ENCODE measurements around the gene OTUD3.
"Not testable (repeated sequence)": the region's sequence is repeated elsewhere in the genome, so short reads cannot be mapped to it uniquely, and the experiment has no call there.

Gene OTUD3

DNA sequence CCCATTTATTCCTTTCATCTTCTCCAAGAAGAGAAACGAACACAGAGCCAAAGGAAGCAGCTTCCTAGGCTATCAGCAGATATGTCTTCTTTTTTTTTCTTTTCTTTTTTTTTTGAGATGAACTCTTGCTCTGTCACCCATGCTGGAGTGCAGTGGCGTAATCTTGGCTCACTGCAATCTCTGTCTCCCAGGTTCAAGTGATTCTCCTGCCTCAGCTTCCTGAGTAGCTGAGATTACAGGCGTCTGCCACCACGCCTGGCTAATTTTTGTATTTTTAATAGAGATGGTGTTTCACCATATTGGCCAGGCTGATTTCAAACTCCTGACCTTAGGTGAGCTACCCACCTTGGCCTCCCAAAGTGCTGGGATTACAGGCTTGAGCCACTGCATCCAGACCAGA is 13.6 kb upstream of the OTUD3 start:
- DNase-seq (ENCODE audit: low read depth), result not testable (repeated sequence)

DNA sequence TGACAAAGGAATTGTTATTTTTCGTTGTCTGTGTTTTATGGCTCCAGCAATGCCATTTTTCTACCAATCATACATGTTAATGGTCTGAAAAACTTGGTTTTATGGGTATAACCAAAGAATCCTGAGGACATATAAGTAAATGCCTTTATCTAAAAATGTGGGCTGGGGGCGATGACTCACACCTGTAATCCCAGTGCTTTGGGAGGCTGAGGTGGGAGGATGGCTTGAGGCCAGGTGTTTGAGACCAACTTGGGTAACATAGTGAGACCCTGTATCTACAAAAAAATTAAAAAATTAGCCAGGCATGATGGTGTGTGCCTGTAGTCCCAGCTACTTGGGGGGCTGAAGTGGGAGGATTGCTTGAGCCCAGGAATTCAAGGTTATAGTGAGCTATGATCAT is 12.7 kb upstream of the OTUD3 start:
- not testable (repeated sequence) for DNase-seq (ENCODE audit: low read depth)

DNA sequence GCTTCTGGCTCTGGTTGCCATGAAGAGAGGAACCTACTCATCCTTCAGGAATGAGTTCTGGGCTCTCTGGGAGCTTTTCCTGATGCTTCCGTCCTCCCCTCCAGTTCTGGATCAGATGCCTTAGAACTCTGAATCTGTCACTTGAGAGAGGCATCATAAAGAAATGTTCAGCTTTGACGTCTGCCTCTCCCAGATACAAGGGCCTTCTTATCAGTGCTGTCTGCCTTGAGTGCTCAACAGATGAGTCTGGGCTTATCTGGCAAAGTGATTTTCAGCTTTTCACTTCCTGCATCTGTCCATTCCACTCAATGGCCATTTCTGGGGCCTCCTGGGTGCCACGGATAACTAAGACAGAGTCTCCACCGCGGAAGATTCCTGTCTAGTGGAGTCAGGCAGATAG is 12.3 kb upstream of the OTUD3 start:
- peak; percentile 40 for DNase-seq (ENCODE audit: low read depth)

DNA sequence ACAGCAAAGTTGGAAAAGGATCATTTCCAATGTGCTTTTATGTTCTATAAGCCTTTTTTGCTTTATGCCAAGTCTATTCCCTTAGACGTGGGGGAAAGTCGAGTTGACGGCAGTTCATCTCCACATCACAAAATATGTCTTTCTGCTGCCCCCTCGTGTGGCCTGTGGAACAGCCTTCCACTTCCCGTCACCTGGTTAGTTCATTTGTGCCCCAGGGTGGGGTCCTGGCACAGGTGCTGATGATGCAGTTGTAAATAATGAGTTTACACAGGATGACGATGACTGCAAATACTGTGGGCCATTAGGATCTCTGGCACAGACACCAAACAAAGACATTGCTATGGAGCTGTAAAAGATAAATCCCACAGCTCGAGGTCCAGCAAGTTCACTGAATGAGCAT is 10.0 kb upstream of the OTUD3 start:
- no peak for DNase-seq (ENCODE audit: low read depth)

DNA sequence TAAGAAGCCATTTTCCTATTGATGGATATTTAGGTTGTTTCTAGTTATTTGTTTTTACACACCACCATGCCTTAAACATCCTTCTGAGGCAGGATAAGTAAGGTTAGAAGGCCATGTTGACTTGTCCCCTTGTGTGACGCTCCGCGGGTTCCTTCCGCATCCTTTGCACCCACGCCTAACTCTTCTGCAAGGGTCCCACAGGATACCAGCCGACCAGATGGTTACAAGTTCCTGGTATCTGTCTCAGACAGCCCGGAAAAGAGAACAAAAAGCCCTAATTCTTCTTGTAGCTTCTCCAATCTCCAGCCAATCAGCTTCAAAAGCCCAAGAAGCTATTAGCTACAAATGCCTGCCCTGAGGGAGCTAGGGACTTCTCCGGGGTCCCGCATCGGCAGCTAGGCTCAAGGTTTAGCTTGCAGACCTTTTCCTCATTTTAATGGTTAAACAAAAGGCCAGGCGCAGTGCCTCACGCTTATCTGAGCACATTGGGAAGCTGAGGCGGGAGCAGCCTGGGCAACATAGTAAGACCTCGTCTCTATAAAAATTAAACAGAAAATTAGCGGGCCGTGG is 4.9 kb upstream of the OTUD3 start:
- DNase-seq (ENCODE audit: low read depth), result no peak

DNA sequence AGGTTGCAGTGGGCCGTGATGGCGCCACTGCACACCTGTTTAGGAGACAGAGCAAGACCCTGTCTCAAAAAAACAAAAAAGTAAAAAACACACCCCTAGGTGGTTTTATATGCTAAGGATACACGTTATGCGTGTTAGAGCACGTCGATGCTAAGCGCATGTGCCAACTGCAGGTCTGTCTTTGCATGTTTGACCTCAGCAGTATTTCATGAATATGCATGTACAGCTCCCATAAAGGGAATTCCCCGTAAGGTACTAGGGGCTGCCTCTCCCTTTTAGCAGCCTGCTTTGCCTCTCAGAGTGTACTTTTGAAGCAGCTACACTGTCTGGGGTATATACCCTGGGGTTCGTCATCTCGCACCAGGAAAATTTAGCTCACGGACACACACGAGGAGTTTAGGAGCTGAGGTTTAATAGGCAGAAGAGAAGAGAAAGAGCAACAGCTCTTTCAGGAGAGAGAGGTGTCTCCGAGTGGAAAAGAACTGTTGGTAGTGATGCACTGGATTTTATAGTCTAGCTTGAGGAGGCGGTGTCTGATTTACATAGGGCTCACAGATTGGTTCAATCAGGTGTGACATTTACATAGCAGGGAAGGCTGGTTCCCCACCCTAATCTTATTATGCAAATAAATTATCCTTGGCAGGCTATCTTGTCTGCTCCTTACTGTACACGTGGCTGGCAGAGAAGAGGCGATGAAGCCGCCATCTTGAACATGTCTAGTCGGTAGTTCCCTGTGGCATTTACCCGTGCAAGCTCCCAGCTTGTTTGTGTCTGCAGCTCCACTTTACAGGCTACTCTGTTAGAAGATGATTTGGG is 4.2 kb upstream of the OTUD3 start:
- no peak for DNase-seq (ENCODE audit: low read depth)

DNA sequence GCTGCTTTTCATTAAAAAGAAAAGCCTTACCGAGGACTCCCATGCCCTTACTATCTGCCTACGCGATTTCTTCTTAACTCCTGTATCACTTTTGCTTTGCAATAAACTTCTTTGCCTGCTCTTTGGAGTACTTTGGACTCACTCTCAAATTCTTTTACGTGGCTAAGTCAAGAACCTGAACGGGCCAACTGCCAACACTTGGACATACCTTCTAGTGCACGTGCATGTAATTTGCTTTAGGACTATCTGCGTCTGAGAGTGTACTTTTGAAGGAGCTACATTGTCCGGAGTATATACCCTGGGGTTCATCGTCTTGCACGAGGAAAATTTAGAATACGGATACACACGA is 3.6 kb upstream of the OTUD3 start:
- no peak for DNase-seq (ENCODE audit: low read depth)

DNA sequence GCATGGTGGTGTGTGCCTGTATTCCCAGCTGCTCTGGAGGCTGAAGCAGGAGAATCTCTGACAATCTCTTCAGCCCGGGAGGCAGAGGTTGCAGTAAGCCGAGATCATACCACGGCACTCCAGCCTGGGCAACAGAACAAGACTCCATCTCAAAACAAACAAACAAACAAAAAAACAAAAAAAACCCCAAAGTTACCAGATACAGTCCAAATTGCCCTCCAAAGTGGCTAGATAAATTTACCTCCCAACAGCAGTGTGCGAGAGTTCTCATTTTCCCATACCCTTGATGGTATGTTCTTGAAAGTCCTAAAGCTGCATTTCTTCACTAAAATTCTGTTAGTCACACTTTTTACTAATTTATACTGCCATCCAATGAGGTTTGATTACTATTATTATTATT is 3.0 kb upstream of the OTUD3 start:
- DNase-seq (ENCODE audit: low read depth), result no peak

DNA sequence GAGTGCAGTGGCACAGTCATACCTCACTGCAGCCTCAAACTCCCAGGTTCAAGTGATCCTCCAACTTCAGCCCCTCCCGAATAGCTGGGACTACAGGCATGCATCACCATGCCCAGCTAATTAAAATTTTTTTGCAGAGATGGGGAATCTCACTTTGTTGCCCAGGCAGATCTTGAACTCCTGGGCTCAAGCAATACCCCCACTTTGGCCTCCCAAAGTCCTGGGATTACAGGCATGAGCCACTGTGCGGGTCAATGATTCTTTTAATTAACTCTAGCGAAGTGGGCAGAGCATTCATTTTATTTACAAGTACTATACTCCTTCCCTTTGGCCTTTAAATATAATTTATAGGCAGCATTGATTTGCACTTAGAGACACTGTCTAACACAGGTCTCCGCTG is 2.5 kb upstream of the OTUD3 start:
- no peak for DNase-seq (ENCODE audit: low read depth)

DNA sequence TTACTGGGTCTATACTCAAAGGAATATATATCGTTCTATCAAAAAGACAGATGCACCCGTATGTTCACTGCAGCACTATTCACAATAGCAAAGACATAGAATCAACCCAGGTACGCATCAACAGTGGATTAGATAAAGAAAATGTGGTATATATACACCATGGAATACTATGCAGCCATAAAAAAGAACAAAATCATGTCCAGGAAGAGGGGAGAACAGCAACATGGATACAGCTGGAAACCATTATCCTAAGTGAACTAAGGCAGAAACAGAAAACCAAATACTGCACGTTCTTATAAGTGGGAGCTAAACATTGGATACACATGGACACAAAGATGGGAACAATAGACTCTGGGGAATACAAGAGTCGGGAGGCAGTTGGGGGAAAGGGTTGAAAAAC is 1.4 kb upstream of the OTUD3 start:
- DNase-seq (ENCODE audit: low read depth), result not testable (repeated sequence)

DNA sequence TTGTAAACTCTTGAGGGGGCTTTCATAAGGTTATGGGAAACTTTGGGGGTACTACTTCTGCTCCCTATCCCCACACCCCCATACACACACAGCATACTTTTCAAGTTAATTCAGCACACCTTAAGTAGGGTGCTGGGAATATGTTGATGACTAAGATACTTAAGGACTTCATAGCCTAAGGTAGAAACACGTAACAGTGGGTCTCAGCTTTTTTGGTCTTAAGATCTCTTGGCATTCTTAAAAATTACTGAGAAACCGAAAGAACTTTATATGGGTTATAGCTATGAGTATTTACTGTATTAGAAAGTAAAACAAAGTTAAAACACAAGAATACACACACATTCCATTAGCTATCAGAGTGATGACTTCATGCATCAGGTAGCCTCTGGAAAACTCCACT is 2.1 kb downstream of the OTUD3 start:
- DNase-seq (ENCODE audit: low read depth), result no peak

DNA sequence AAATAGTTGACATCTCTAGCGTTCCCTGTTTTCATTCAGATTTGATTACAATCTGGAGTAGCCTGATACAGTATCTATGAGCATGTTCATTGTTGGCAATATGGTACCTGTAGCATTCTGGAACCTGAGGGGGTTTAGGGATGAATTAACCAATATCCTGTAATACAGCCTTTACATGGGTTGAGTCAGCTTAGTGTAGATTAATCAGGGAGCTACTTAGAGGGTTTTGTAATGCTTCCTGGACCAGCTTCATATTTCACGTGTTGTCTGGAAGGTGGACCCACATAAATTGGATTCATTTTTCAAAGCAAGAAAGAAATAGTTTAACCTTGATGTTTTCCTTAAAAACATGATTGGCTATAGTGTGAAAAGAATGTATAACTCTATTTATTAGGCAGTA is 3.6 kb downstream of the OTUD3 start:
- DNase-seq (ENCODE audit: low read depth), result no peak

DNA sequence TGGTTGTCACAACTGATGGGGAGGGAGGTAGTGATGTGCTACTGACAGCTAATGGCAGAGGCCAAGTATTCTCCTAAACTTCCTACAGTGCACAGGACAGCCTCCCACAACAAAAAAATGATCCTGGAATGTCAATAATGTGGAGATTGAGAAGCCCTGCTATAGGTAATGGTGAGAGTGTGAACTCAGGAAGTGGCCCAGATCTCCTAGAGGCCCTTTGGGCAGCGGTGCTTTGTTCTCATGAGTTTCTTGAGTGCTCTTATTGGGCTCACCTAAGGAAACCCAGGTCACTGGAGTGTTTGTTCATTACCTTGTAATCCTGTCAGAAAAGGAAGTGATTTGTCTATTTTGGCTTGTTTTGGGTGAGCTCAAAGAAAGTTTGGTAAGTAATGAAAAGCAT is 5.9 kb downstream of the OTUD3 start:
- DNase-seq (ENCODE audit: low read depth), result no peak

DNA sequence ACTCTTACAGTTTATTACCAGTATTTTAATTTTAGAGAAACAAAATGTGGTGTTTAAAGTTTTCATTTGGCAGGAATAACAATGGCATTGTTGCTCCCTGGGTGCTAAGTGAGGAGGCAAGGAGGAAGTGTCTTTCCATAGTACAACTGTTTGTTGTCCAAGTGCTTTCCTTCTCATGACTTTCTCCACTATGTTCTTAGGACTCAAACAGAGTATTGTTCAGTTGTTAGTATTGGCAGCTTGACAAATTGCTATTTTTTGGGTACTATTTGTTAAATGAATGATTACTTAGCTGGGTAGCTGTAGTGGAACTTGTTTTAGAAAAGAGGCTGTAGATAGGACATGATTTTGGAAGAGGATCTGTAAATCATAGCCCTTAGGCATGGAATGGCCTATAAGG is 7.5 kb downstream of the OTUD3 start:
- no peak for DNase-seq (ENCODE audit: low read depth)

DNA sequence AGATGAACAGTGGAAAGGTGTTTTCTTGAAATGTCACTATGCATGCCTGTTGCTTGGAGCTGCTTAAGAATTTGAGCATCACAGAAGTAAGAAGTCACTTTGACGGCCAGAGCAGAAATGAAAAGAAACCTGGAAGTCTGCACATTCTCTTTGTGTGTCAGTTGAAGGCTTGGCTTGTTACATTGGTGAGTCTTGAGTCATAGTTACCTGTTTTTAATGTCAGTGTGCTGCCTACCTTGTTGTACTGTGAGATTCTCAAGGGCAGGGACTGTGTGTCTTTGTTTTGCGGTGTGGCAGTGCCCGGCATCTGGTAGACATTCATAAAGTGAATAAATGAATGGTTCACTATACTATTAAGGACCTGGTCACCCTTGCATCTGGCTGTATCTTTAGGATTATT is 9.9 kb downstream of the OTUD3 start:
- no peak for DNase-seq (ENCODE audit: low read depth)

DNA sequence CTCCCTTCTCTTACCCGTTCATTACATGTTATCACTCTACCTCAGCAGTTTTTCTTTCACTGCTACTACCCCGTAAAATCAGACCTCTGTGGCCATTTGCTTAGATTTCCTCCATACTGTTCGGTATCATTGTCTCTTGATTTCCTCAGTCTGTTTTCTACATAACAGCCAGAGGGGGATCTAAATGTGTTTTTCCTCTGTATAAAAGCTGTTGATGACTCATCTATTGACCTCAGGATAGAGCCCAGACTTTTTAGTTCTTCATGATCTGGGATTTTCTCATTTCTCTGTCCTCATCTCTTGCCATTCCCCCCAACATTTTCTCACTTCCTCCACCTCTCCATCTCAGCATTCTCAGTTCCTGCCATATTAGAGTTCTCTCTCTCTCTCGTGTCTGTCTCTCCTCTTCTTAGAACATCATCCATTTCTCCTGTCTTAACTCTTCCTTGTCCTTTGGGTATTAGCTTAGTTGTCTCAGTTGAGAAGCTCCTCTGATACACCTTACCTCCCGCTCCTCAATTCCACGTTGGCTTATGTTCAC is 10.5 kb downstream of the OTUD3 start:
- no peak for DNase-seq (ENCODE audit: low read depth)

DNA sequence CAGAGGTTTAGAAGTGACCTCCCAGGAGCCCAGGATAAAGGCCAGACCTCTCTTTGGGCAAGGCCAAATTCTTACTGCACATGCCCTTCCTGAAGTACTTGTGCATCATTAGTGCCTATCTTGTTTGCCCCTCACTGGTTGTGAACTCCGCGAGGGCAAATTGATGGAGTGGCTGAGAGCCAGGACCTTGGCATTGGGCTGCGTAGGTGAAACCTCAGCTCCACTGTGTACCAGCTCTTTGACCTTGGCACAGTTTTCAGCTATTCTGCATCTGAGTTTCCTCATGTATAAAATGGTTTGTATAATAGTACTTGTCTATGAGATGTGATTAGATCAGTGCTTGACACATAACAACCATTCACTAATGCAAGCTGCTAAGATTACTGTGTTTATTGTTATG is 11.5 kb downstream of the OTUD3 start:
- DNase-seq (ENCODE audit: low read depth), result no peak

DNA sequence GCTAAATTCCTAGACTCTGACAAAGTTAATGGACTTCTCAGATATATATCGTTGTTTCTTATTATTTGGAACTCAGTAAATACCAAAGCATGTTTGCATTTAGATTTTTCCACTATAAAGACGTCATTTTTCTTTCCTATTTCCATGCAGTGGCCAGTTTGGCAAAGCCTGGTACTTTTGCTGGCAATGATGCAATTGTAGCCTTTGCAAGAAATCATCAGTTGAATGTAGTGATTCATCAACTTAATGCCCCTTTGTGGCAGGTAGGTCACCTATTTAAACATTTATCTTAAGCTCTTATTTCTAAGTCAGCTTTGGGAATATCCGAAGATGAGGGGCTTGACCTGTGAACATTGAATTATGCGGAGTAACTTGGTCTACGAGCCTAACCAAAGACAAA is 12.0 kb downstream of the OTUD3 start:
- DNase-seq (ENCODE audit: low read depth), result no peak

DNA sequence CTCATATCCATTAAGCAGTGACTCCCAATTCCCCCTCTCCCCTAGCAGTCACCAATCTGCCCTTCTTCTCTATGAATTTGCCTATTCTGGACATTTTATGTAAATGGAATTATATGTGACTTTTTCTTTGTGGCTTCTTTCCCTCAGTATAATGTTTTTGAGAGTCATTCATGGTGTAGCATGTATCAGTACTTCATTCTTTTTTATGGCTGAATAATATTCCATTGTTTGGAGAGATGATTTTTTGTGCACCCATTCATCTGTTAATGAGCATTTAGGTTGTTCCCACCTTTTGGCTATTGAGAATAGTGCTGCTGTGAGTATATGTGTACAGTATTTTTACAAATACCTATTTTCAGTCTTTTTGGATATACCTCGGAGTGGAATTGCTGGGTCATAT is 19.5 kb downstream of the OTUD3 start:
- DNase-seq (ENCODE audit: low read depth), result no peak

DNA sequence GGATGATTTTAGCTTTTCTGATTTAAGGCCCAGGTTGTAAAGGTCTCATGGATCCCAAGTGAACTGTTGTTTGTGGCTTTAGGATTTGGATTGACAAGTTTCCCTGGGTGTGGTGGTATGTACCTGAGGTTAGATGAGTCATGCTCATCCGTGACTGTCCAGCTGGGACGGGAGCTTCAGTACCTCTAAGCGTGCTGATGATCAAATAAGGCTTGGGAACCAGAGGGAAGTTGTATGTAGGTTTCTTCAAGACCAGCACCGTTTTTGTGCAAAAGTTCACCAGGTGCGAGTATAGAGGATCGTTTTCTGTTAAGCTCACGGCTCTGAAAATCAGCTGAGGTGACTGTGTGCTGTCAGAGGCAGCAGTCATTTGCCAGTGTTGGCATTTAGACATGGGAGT is 21.4 kb downstream of the OTUD3 start:
- no peak for DNase-seq (ENCODE audit: low read depth)

DNA sequence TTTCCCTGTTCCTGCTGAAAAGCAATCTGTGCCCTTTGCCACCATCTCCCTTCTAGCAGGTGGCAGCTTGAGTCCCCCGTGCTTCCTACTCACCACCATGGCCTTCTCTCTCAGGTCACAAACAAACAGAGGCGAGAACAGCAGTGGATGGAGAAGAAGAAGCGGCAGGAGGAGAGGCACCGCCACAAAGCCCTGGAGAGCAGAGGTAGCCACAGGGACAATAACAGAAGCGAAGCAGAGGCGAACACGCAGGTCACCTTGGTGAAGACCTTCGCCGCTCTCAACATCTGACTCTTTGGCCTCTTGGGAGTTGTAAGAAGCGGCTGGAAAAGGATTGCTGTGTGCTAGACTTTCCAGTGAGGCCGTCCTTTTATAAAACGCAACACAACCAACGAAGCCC is 25.3 kb downstream of the OTUD3 start:
- DNase-seq (ENCODE audit: low read depth), result no peak

DNA sequence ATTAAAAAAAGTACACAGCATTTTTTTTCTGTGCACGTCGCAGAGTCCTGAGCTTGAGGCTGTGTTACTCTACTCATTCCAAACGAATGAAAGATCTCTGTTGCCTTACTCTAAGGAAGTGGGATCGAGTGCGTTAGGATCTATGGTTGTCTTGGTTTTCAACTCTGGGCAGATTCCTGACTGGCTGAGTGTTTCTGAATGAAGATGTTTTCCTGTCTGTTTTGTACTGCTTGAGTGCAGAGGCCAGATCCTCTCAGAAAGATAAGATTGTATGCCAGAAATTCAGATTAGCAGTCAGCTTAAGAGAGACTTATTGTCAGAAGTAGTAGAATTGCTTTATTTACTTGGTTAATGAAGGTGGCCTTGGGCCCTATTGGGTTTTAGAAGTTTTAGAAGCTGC is 27.2 kb downstream of the OTUD3 start:
- no peak for DNase-seq (ENCODE audit: low read depth)

DNA sequence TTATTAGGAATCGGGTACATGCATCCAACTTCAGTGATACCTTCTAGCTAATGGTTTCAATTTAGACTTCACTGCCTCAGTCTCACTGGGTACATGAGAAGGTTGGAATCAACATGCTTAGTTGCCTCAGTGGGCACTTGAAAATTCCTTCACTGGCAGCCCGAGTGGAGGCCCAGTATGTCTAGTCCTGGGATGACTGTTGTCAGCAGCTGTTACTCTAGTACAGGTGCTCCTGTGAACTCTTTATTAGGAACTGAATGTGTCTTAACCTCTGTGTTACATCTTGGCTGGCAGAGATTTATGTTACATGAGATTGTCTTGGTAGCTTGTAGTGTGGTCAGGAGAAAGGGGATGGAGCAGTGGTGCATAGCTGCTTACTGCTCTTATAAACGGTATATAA is 27.8 kb downstream of the OTUD3 start:
- no peak for DNase-seq (ENCODE audit: low read depth)

DNA sequence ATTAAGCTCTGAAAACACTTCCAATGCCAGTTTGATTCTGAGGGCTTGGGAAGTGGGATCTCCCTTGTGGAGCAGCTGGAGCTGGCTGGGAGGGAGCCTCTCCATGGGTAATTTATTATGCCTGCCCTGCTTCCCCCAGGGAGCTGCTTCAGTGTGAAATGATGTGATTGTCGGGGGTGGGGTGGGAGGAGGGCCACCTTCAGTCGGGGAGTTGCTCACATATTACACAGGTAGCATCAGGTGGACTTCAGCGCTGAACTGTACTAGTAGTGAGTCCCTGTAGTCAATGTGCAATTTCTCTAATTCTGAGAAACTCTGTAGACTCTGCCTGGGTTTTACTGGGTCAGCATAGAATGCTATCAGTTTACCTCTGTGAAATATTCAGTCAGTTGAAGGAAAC is 28.5 kb downstream of the OTUD3 start:
- no peak for DNase-seq (ENCODE audit: low read depth)

All from HS-27A (cell line).